Ovary (tissue), 3 donors: ENCODE results near the gene LGR4.
"Not testable (repeated sequence)": the region's sequence is repeated elsewhere in the genome, so short reads cannot be mapped to it uniquely, and the experiment has no call there.

Source experiments
- CTCF ChIP-seq, 3 donors: fragments of 450-650 bp in 2 of 3; fragments of 200-600 bp in 1 of 3; IDR thresholded peaks; one replicate each; pipeline versions ENCODE4 v1.5.1 to v1.8.0; 2016 to 2022; ENCODE audit warnings: antibody characterized with exemption in 3 of 3, mild to moderate bottlenecking in 1 of 3
- EP300 ChIP-seq: sonication (generic); formaldehyde crosslinking; IDR thresholded peaks from one replicate; pipeline ENCODE4 v1.6.1; 2017; ENCODE audit warnings: antibody characterized with exemption
- POLR2A ChIP-seq: fragments of 450-650 bp; IDR thresholded peaks from one replicate; pipeline ENCODE4 v1.6.1; 2017; ENCODE audit warnings: antibody characterized with exemption, mild to moderate bottlenecking, moderate library complexity
- donor health status: DM: no; HTN: no; CAD: no.

GRCh38 chr11:27327064-27327463 is 145.5 kb downstream of the LGR4 start:
- not testable (repeated sequence) for TF ChIP-seq POLR2A; CTCF (IDR thresholded peaks at IDR 0.05); EP300
